ENCODE results near the gene NPM1.

The NPM1 gene

GRCh38 chr5:171426680-171427079 lies 39.0 kb downstream of the NPM1 start:
- no peak overlapping the region for H3K9ac ChIP-seq (ENCODE audit: low read length)
- H3K27me3 ChIP-seq (ENCODE audit: control insufficient read depth, insufficient read depth, low read length), result peaks cover under 1% of the 10 kb centered on the region
- no peak overlapping the region for H3K4me3 ChIP-seq (ENCODE audit: low read length)
- H3K9me3 ChIP-seq (ENCODE audit: control insufficient read depth, low read length), result no peaks in the 10 kb centered on the region
- peaks cover 8% of the 10 kb centered on the region for H3K4me1 ChIP-seq (ENCODE audit: control insufficient read depth, insufficient read depth, low read length)
- no peaks in the 10 kb centered on the region for H3K36me3 ChIP-seq (ENCODE audit: control insufficient read depth, insufficient read depth, low read length)

DNA sequence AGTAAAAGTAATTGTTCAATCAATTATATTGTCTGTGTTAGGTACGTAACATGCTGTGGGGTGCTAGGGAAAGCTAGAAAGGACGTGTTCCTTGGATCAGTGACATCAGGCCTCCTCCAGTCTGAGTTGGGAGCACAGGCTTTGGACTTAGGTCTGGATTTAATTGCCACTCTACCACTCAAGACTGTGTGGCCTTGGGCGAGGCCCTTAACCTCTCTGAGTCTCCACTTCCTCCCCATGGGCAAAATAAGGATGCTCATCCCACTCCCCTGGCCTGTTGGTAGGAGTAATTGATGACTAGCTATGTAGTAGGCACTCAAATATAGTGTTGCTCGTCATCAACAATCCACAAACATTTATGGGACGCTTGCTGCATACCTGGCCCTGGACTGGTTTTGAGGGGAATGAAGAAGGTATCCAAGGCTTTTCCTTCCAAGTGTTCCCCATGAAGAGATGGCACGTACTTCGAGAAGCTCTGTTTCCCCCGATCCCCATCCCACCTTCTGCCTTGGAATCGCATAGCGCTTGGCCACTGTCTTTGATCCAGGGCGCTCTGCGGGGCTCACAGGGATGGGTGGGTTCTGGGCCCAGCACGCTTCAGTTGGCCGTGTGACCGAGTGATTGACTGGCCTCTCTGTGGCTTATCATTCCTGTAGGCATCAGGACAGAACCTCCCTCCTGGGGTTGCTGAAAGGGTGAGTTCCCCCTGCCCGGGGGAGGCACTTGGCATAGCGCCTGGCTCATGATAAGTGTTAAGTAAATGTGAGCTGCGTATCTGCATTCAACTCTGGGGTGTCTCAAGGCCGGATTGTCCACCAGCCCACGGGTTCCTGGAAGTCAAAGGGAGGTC lies 39.9 kb downstream of the NPM1 start:
- peaks cover 8% of the 10 kb centered on the region for H3K4me1 ChIP-seq (ENCODE audit: control insufficient read depth, insufficient read depth, low read length)
- no peak overlapping the region for H3K9ac ChIP-seq (ENCODE audit: low read length)
- H3K27me3 ChIP-seq (ENCODE audit: control insufficient read depth, insufficient read depth, low read length), result no peaks in the 10 kb centered on the region
- no peaks in the 10 kb centered on the region for H3K36me3 ChIP-seq (ENCODE audit: control insufficient read depth, insufficient read depth, low read length)
- no peaks in the 10 kb centered on the region for H3K9me3 ChIP-seq (ENCODE audit: control insufficient read depth, low read length)
- no peak overlapping the region for H3K4me3 ChIP-seq (ENCODE audit: low read length)

GRCh38 chr5:171428168-171428696 lies 40.6 kb downstream of the NPM1 start:
- peaks cover 8% of the 10 kb centered on the region for H3K4me1 ChIP-seq (ENCODE audit: control insufficient read depth, insufficient read depth, low read length)
- H3K9ac ChIP-seq (ENCODE audit: low read length), result no peak overlapping the region
- H3K4me3 ChIP-seq (ENCODE audit: low read length), result no peak overlapping the region
- H3K36me3 ChIP-seq (ENCODE audit: control insufficient read depth, insufficient read depth, low read length), result no peaks in the 10 kb centered on the region
- no peaks in the 10 kb centered on the region for H3K9me3 ChIP-seq (ENCODE audit: control insufficient read depth, low read length)
- no peaks in the 10 kb centered on the region for H3K27me3 ChIP-seq (ENCODE audit: control insufficient read depth, insufficient read depth, low read length)

- Histone ChIP-seq H3K36me3 (ENCODE audit: control insufficient read depth, insufficient read depth, low read length) (no peaks in the 10 kb centered on the region), H3K27me3 (ENCODE audit: control insufficient read depth, insufficient read depth, low read length) (no peaks in the 10 kb centered on the region), H3K9me3 (ENCODE audit: control insufficient read depth, low read length) (no peaks in the 10 kb centered on the region), H3K9ac (ENCODE audit: low read length) (no peak overlapping the region), H3K4me1 (ENCODE audit: control insufficient read depth, insufficient read depth, low read length) (peaks cover 8% of the 10 kb centered on the region), H3K4me3 (ENCODE audit: low read length) (no peak overlapping the region)
Measured at GRCh38 chr5:171428809-171429542, 41.3 kb downstream of the NPM1 start.

GRCh38 chr5:171429543-171429910 lies 41.9 kb downstream of the NPM1 start:
- H3K4me3 ChIP-seq (ENCODE audit: low read length), result no peak overlapping the region
- H3K4me1 ChIP-seq (ENCODE audit: control insufficient read depth, insufficient read depth, low read length), result peaks cover 8% of the 10 kb centered on the region
- no peaks in the 10 kb centered on the region for H3K27me3 ChIP-seq (ENCODE audit: control insufficient read depth, insufficient read depth, low read length)
- H3K9ac ChIP-seq (ENCODE audit: low read length), result no peak overlapping the region
- no peaks in the 10 kb centered on the region for H3K9me3 ChIP-seq (ENCODE audit: control insufficient read depth, low read length)
- no peaks in the 10 kb centered on the region for H3K36me3 ChIP-seq (ENCODE audit: control insufficient read depth, insufficient read depth, low read length)

DNA sequence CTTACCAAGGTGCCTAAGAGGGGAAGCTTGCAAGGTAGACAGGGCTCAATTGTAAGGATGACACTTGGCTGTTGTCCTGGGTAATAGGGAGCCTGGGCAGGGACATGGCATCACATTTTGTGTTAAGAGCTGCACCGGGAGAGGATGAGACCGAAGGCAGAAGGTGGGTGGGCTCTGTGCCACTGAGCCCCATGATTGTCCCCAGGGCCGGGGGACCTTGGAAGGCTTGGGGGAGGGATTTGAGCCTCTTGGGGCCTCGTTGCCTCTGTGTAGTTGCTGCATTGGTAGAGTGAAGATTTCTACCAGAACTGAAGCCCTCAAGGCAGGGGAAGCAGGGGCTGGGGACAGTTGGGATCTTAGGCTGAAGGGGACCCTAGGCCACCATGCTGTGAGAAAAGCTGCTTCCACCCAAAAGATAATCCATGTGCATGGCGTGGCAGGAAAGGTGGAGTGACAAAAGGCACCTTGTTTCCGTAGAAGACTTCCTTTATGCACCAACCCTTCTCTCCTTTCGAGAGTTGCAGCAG lies 43.7 kb downstream of the NPM1 start:
- H3K9ac ChIP-seq (ENCODE audit: low read length), result no peak overlapping the region
- H3K4me3 ChIP-seq (ENCODE audit: low read length), result no peak overlapping the region
- H3K9me3 ChIP-seq (ENCODE audit: control insufficient read depth, low read length), result no peaks in the 10 kb centered on the region
- H3K27me3 ChIP-seq (ENCODE audit: control insufficient read depth, insufficient read depth, low read length), result no peaks in the 10 kb centered on the region
- no peaks in the 10 kb centered on the region for H3K36me3 ChIP-seq (ENCODE audit: control insufficient read depth, insufficient read depth, low read length)
- H3K4me1 ChIP-seq (ENCODE audit: control insufficient read depth, insufficient read depth, low read length), result peaks cover 8% of the 10 kb centered on the region

DNA sequence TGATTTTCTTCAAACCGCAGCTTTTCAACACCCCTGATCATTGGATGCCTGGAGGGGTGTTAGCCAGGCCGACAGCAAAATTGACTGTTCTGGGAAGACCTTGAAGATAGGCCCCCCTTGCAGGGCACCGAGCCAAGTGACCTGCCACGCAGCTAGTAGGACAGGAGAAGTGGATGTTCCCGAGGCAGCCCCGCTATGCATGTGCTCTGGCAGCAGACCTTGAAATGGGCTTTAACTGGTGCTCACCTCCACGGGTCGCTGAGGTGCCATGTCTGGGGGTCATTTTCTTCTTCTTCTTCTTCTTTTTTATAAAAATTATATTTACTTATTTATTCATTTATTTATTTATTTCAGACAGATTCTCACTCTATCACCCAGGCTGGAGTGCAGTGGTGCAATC lies 44.4 kb downstream of the NPM1 start:
- H3K9me3 ChIP-seq (ENCODE audit: control insufficient read depth, low read length), result no peaks in the 10 kb centered on the region
- no peak overlapping the region for H3K4me3 ChIP-seq (ENCODE audit: low read length)
- H3K9ac ChIP-seq (ENCODE audit: low read length), result no peak overlapping the region
- H3K27me3 ChIP-seq (ENCODE audit: control insufficient read depth, insufficient read depth, low read length), result no peaks in the 10 kb centered on the region
- no peaks in the 10 kb centered on the region for H3K36me3 ChIP-seq (ENCODE audit: control insufficient read depth, insufficient read depth, low read length)
- peaks cover 13% of the 10 kb centered on the region for H3K4me1 ChIP-seq (ENCODE audit: control insufficient read depth, insufficient read depth, low read length)

GRCh38 chr5:171432583-171433351 lies 45.1 kb downstream of the NPM1 start:
- H3K27me3 ChIP-seq (ENCODE audit: control insufficient read depth, insufficient read depth, low read length), result no peaks in the 10 kb centered on the region
- H3K4me1 ChIP-seq (ENCODE audit: control insufficient read depth, insufficient read depth, low read length), result peaks cover 16% of the 10 kb centered on the region
- no peaks in the 10 kb centered on the region for H3K9me3 ChIP-seq (ENCODE audit: control insufficient read depth, low read length)
- H3K36me3 ChIP-seq (ENCODE audit: control insufficient read depth, insufficient read depth, low read length), result no peaks in the 10 kb centered on the region
- no peak overlapping the region for H3K9ac ChIP-seq (ENCODE audit: low read length)
- no peak overlapping the region for H3K4me3 ChIP-seq (ENCODE audit: low read length)

DNA sequence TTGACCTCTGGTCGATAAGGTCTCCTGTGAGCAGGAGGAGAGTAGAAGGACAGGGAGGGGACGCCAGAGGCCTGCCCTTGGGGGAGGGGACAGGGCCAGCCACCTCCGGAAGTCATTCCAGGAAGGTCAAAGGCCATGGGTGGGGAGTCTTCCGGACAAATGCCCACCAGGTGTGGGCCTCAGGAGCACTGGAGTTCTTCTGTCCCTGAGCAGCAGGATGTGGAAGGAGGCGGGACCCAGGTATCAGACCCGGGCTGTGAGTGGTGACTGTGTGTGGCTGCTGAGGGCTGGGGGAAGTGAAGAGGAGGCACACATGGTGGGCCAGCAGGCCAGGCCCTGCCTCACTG lies 45.7 kb downstream of the NPM1 start:
- Histone ChIP-seq H3K9ac (ENCODE audit: low read length) (no peak overlapping the region), H3K4me3 (ENCODE audit: low read length) (no peak overlapping the region), H3K36me3 (ENCODE audit: control insufficient read depth, insufficient read depth, low read length) (no peaks in the 10 kb centered on the region), H3K27me3 (ENCODE audit: control insufficient read depth, insufficient read depth, low read length) (no peaks in the 10 kb centered on the region), H3K4me1 (ENCODE audit: control insufficient read depth, insufficient read depth, low read length) (peaks cover 12% of the 10 kb centered on the region), H3K9me3 (ENCODE audit: control insufficient read depth, low read length) (no peaks in the 10 kb centered on the region)

GRCh38 chr5:171433982-171434676 lies 46.5 kb downstream of the NPM1 start:
- H3K9ac ChIP-seq (ENCODE audit: low read length), result no peak overlapping the region
- no peak overlapping the region for H3K4me3 ChIP-seq (ENCODE audit: low read length)
- H3K9me3 ChIP-seq (ENCODE audit: control insufficient read depth, low read length), result no peaks in the 10 kb centered on the region
- H3K4me1 ChIP-seq (ENCODE audit: control insufficient read depth, insufficient read depth, low read length), result peaks cover 16% of the 10 kb centered on the region
- H3K27me3 ChIP-seq (ENCODE audit: control insufficient read depth, insufficient read depth, low read length), result no peaks in the 10 kb centered on the region
- no peaks in the 10 kb centered on the region for H3K36me3 ChIP-seq (ENCODE audit: control insufficient read depth, insufficient read depth, low read length)

- Histone ChIP-seq H3K9ac (ENCODE audit: low read length) (no peak overlapping the region), H3K4me1 (ENCODE audit: control insufficient read depth, insufficient read depth, low read length) (peaks cover 16% of the 10 kb centered on the region), H3K27me3 (ENCODE audit: control insufficient read depth, insufficient read depth, low read length) (no peaks in the 10 kb centered on the region), H3K4me3 (ENCODE audit: low read length) (no peak overlapping the region), H3K9me3 (ENCODE audit: control insufficient read depth, low read length) (no peaks in the 10 kb centered on the region), H3K36me3 (ENCODE audit: control insufficient read depth, insufficient read depth, low read length) (no peaks in the 10 kb centered on the region)
Measured at GRCh38 chr5:171434874-171435273, 47.2 kb downstream of the NPM1 start.
